HG02885 (cell line): Measurements from ENCODE around the gene CXCL17.
"Not testable (repeated sequence)": the region's sequence is repeated elsewhere in the genome, so short reads cannot be mapped to it uniquely, and the experiment has no call there.

Source experiments
- ATAC-seq: cut with Tn5 transposase; IDR thresholded peaks from one replicate; pipeline ENCODE4 v1.9.1; 2021; ENCODE audit warnings: mild to moderate bottlenecking; ENCODE audit not compliant: unreplicated experiment, poor library complexity

The CXCL17 gene

GRCh38 chr19:42442833-42443232, at the start of gene CXCL17:
TSS of gene CXCL17 (minus strand) at chr19:42442946. CDS start at chr19:42442832, 114 bp downstream.
- ATAC-seq: no peak

- no peak for ATAC-seq
These were observed 46.2 kb upstream of the CXCL17 start for GRCh38 chr19:42488783-42489521.

- no peak for ATAC-seq
These were observed 45.0 kb upstream of the CXCL17 start for GRCh38 chr19:42487798-42488178.

- ATAC-seq: no peak
These were observed 44.5 kb upstream of the CXCL17 start for GRCh38 chr19:42487032-42487797.

- ATAC-seq: not testable (repeated sequence)
These were observed 42.3 kb upstream of the CXCL17 start for GRCh38 chr19:42485036-42485435.

GRCh38 chr19:42480335-42481095, 37.8 kb upstream of the CXCL17 start:
- no peak for ATAC-seq

GRCh38 chr19:42479736-42480135, 37.0 kb upstream of the CXCL17 start:
- no peak for ATAC-seq

GRCh38 chr19:42478765-42479311, 36.1 kb upstream of the CXCL17 start:
- no peak for ATAC-seq

- no peak for ATAC-seq
These were observed 35.2 kb upstream of the CXCL17 start for GRCh38 chr19:42477933-42478332.

GRCh38 chr19:42477117-42477516, 34.4 kb upstream of the CXCL17 start:
- no peak for ATAC-seq

GRCh38 chr19:42475366-42475765, 32.6 kb upstream of the CXCL17 start:
- no peak for ATAC-seq

GRCh38 chr19:42474743-42475142, 32.0 kb upstream of the CXCL17 start:
- ATAC-seq: no peak

- ATAC-seq: no peak
These were observed 30.9 kb upstream of the CXCL17 start for GRCh38 chr19:42473686-42474085.

GRCh38 chr19:42472402-42473147, 29.8 kb upstream of the CXCL17 start:
- no peak for ATAC-seq

- ATAC-seq: no peak
These were observed 29.0 kb upstream of the CXCL17 start for GRCh38 chr19:42471554-42472249.

- no peak for ATAC-seq
These were observed 26.8 kb upstream of the CXCL17 start for GRCh38 chr19:42469311-42470235.

- no peak for ATAC-seq
These were observed 25.6 kb upstream of the CXCL17 start for GRCh38 chr19:42468273-42468796.

- no peak for ATAC-seq
These were observed 24.5 kb upstream of the CXCL17 start for GRCh38 chr19:42467183-42467760.
